Left lobe of liver (tissue), 2 donors: ENCODE measurements around the gene HSD17B14. TPM values are rescaled to one million over a fixed set of nuclear protein-coding genes. Genes with fewer than 3 reads are reported as not detected.
A peak's percentile ranks its signal among the peaks of the same experiment; 100 is the strongest.
"Not testable (repeated sequence)": the region's sequence is repeated elsewhere in the genome, so short reads cannot be mapped to it uniquely, and the experiment has no call there.

ENCODE experiments used
- ATAC-seq: fragments of 200-7000 bp; cut with Tn5 transposase; one replicate; pipeline ENCODE4 v1.9.1; 2020; ENCODE audit warnings: mild to moderate bottlenecking, moderate library complexity
- DNase-seq: peaks from one replicate; pipeline ENCODE4 v3.0.0-alpha.2; 2020; ENCODE audit warnings: low spot score
- total RNA-seq: library from RNA; stranded (reverse); gene quantifications from one replicate; pipeline ENCODE4 v1.2.1, GENCODE V29; 2021
- donor health status: DM: no; HTN: no; CAD: no; lungs with moderate emphysema.
- donor health status: DM: no; HTN: yes; CAD: no.

Gene HSD17B14
- total RNA-seq, 1 donor from 2014 or later, result 15.7 TPM

DNA sequence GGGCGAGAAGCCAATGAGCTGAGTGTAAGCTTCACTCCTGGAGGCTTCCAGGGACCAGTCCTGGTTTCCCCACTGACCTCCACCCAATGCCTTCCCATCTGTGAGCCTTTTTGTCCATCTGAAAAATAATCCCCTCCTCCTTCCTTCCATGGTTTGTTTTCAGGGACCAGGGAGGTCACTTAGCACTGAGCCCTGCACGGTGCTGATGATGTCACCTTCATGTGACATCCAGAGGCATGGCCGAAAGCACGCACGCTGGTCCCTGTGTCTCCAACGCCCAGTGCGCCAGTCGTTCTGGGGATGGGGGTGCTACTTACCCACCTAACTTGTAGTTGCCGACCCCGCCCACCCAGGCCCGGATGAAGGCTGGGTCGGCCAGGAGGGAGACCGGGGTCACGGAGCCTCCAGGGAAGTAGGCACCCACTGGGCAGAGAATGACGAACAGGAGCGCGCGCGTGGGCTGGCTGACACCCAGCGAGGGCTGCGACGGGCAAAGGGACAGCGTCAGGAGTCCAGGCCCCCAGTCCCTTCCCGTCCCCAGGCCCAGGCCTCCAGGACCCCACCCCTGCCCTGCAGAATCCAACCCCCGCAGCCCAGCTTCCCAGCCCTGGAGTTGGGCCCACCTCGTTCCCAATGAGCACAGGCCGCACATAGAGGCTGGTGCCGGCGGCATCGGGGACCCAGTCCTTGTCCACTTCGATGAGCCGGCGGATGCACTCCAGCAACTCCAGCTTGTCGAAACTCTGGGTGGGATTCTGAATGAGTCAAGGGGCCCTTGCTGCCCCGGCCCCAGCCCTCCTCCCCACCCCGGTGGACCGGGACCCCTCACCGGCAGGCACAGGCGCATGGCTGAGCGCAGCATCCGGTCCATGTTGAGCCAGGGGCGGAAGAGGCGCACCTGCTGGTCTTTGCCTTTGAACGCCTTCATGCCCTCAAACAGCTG lies 36.7 kb downstream of the HSD17B14 start:
- ATAC-seq (no peak), DNase-seq (no peak)

DNA sequence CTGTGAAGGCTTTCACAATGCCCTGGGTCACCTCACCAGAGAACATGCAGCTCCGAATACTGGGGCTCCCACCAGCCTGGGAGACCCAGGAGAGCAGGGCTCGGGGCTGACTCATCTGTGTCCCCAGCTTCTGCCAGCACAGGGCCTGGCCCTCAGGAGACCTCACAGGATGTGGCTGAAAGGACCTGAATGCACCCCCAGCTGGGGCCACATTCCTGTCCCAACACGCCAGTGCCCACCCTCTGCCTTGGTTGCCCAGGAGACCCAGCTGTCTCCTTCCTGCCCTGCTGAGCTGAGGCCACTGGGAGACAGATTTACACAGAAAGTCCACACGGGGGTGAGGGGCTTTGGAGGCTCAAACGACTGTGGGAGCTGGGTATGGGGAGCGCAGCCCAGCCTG lies 37.4 kb downstream of the HSD17B14 start:
- no peak for DNase-seq
- ATAC-seq, result no peak

DNA sequence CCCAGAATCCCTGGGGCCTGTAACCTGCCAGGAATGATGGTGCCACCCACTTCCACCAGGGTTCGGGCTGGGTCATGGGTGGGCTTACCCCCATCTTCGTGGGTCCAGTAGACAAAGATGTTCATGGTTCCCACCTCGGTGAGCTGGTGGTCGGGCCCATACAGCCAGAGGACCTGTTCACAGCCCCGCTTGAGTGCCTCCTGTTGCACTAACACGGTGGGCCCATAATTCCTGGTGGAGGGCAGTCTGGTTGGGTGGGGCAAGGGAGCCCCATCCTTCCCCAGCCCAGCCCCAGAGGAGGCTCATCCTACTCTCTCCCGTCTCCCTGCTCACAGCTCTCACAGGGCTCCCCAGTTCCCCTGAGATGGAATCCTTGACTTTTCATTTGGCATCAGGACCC lies 39.2 kb downstream of the HSD17B14 start:
- no peak for ATAC-seq

DNA sequence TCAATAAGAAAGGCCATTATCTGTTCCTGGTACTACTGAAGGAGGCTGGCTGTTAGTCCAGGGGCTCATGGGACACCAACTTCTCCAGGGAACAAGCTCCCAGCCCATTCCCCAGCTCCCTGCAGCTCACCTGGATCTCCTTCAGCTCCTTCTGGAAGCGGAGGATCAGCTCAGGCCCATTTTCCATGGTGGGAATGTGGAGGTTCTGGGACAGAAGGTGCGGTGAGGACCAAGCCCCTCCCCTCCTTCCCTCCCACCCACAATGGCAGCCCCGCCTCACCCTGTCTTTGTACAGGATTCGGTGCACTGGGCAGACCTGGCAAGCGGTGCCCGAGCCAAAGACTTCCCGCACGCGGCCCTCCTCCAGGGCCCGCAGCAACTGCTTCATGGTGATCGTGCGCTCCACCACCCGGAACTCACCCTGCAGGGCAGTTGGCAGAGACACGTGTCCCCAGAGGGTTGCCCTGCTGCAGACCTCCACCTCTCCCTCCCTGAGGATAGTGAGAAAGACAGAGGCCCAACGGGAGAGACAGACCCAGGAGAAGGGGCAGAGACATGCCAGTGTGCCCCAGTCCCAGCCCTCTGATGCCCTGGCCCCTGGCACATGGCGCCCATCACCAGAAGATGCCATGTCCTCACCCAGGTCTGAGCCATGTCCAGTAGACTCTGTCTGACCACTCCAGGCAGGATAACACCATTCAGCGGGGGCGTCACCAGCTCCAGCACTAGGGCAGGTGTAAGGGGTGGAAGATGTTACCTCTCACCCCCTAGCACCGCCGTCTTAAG lies 39.8 kb downstream of the HSD17B14 start:
- DNase-seq (no peak), ATAC-seq (no peak)

More for the DNA sequence above, 39.2 kb downstream of the HSD17B14 start:
- no peak for DNase-seq

DNA sequence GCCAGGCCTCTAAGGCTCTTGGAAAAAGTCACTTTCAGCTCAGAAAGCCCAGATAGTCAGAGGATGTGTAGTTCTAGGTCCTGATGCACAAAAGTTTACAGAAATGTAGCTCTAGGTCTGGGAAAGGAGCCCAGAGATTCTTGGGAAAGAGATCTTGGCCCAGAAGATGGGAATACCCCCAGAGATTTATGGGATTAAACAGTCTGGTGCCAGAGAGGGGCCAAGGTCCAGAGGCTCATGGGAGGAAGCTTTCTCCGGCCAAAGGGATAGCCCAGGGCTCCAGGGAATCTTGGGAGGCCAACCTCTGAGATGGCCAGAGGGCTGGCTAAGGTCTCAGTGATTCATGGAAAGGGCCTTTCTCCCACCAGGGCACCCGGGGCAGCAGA lies 40.6 kb downstream of the HSD17B14 start:
- DNase-seq (peak; percentile 76), ATAC-seq (peak; percentile 78)

DNA sequence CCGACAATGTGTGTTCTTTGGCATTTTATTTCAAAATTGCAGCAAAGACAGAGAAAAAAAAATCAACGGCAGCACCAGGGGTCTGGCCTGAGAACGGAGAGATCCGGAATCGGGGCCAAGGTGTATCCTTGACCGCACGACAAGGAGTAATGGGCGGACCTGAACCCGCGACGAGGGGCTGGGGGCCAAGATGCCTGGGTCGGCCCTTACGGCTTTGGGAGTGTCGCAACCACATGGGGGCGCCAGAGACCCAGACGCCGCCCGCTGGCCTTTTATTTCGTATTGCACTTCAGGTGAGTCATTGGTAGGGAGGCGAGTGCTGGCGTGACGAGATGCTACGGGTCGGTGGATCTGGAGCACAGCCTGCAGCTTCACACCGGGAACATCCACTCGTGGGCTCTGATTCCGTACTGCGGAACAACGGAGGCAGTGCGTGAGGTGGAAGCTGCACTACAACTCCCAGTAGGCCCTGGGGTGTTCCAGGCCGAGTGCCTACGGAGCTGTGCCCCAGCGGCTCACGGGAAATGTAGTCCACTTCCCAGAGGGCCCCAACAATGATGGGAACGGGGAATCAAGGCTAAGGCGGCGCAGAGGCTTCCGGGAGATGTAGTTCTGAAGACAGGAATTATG lies 41.1 kb downstream of the HSD17B14 start:
- DNase-seq (peak; percentile 93), ATAC-seq (peak; percentile 96)

DNA sequence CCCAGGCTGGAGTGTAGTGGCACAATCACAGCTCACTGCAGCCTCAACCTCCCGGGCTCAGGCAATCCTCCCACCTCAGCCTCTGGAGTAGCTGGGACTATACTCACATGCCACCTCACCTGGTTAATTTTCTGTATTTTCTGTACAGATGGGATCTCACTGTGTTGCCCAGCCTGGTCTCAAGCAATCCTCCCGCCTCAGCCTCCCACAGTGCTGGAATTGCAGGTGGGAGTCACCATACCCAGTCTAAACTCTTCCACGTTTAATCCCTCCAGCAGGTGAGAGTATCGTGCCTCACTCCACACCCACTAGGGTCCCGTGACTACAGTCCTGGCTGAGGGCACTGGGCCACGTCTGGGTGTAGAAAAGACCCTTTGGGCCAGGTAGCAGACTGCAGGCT lies 42.0 kb downstream of the HSD17B14 start:
- ATAC-seq (no peak), DNase-seq (no peak)

DNA sequence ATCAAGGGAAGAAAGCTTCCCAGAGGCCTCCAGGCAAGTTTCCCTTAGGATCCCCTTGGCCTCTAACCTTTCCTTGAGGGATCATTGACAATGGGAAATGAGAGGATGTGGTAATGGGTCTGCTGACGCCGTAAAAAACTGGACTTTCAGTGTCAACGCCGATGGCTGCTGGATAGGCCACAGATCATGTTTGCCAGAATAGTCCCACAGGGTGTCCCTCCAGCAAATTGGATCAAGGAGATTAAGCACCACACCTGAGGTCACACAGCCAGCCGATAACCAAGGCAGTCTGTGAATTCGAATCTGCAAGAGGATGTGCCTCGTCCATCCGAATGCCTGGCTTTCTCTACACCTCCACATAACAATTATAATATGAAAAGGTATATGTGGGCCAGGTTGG lies 43.0 kb downstream of the HSD17B14 start:
- no peak for ATAC-seq

DNA sequence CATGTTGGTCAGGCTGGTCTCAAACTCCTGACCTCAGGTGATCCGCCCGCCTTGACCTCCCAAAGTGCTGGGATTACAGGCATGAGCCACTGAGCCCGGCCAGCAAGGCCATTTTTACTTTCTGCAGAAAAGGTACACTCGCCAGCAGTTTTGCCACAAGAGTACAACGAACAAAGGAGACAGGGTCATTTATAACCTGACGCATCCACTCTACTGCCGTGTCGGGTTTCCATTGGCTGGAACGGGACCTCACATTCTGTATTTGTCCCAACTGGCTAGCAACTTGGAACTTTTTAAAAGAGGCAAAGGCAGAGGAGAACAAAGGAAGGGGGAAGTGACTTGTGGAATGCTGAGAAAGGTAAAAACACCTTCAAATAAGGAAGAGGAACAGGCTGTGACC lies 49.0 kb downstream of the HSD17B14 start:
- not testable (repeated sequence) for DNase-seq, ATAC-seq

More for the DNA sequence above, 43.0 kb downstream of the HSD17B14 start:
- no peak for DNase-seq

DNA sequence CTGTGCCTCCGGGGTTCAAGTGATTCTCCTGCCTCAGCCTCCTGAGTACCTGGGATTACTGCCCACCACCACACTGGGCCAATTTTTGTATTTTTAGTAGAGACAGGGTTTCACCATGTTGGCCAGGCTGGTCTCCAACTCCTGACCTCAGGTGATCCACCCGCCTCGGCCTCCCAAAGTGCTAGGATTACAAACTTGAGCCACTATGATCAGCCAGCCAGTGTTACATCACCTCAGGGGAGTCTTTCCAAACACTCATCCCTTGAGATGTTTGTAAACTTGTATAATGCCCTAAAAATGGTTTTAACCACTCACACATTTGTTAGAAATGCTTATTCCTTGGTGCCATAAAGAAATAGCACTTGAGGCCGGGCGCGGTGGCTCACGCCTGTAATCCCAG lies 49.9 kb downstream of the HSD17B14 start:
- not testable (repeated sequence) for ATAC-seq, DNase-seq

DNA sequence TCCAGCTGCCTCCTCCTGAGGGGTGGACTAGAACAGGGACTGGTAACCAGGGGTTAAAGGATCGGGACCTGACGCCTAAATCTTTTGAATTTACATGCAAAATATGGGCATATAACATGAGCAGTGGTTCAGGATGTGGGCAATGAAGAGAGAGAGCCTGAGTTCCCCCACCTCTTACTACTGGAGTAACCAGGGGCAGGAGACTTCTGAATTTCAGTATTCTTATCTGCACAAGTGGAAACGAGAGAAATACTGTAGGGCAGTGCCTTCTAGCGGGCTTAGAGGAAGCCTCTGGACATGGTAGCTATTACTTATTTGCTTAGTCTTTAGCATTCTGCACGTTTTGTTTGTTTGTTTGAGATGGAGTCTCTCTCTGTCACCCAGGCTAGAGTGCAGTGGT lies 51.8 kb downstream of the HSD17B14 start:
- no peak for DNase-seq
- ATAC-seq, result peak; percentile 71

DNA sequence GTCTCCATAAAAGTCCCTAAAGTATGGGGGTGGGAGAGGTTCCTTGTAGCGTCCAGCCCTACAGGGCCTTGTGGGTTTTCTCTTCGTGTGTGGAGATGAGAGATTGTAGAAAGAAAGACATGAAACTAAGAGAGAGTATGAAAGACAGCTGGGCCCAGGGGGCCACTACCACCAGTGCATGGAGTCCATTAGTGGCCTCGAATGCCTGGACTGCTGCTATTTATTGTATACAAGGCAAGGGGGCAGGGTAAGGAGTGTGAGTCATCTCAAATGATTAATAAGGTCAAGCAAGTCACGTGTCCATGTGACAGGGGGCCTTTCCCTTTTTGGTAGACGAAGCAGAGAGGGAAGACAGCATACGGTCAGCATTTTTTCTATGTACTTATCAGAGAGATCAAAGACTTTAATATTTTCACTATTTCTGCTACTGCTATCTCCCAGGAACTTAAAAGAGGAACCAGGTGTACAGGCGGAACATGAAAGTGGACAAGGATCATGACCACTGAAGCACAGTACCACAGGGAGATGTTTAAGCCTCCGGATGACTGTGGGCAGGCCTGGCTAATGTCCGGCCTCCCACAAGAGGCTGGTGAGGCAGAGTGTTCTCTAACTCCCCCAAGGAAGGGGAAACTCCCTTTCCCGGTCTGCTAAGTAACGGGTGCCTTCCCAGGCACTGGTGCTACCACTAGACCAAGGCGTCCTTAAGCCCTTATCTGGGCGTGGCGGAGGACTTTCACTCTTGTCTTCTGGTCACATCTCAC lies 55.5 kb downstream of the HSD17B14 start:
- no peak for DNase-seq
- ATAC-seq, result no peak

DNA sequence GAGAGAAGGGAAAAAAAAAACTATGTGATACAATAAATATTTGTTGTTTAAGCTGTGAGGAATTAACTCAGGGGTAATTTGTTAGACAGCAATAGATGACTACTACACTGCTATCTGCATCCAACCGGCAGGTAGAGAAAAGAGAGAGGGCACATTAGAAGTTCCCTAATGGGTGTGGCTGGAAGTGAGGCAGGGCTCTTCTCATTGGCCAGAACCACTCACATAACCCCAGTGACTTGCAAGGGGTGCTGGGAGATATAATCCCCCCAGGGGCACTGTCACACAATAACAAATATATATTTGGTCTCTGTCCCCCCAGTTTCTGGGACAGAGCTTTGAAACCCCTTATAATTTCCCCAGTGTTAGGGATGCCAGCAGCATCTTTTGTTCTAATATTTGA lies 56.7 kb downstream of the HSD17B14 start:
- ATAC-seq (no peak), DNase-seq (no peak)

DNA sequence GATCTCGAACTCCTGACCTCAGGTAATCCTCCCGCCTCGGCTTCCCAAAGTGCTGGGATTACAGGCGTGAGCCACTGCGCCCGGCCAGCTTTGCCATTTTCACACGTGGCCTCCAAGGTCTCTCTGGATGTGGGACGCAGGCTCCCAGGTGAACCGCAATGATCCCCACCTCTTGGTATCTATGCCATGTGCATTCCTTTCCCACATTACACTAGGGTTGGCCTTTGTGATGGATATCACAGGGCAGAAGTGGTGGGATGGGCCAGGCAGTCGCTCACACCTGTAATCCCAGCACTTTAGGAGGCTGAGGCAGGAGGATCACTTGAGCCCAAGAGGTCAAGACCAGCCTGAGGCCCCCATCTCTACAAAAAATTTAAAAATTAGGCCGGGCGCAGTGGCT lies 58.6 kb downstream of the HSD17B14 start:
- ATAC-seq (no peak), DNase-seq (no peak)

DNA sequence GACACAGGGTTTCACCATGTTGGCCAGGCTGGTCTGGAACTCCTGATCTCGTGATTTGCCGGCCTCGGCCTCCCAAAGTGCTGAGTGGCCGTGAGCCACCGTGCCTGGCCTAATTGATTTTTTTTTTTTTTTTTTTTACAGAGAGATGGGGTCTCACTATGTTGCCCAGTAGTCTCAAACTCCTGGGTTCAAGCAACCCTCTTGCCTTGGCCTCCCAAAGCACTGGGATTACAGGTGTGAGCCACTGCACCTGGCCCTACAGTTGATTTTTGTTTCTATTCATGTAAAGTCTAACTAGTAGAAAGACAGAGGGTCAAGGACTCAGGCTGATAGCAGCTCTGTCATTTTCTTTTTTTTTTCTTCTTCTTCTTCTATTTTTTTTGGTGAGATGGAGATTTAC lies 59.2 kb downstream of the HSD17B14 start:
- no peak for ATAC-seq
- no peak for DNase-seq

DNA sequence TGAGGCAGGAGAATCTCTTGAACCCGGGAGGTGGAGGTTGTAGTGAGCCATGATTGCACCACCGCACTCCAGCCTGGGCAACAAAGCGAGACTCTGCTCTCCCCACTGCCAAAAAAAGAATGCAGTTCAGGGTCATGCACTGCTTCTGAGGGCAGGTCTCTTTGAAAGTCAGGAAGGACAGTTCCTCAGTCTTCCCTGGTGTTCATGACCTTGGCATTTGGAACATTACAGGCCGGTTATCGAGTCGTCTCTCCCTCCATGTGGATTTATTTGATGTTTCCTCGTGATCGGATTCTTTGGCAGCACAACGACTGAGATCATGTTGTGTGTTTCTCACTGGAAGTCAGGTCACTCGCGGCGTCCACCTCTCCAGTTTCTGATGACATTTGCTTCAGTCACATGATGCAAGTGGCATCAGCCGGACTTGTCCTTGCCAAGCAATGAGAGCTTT lies 63.8 kb downstream of the HSD17B14 start:
- ATAC-seq, result peak; percentile 74
- peak; percentile 94 for DNase-seq

DNA sequence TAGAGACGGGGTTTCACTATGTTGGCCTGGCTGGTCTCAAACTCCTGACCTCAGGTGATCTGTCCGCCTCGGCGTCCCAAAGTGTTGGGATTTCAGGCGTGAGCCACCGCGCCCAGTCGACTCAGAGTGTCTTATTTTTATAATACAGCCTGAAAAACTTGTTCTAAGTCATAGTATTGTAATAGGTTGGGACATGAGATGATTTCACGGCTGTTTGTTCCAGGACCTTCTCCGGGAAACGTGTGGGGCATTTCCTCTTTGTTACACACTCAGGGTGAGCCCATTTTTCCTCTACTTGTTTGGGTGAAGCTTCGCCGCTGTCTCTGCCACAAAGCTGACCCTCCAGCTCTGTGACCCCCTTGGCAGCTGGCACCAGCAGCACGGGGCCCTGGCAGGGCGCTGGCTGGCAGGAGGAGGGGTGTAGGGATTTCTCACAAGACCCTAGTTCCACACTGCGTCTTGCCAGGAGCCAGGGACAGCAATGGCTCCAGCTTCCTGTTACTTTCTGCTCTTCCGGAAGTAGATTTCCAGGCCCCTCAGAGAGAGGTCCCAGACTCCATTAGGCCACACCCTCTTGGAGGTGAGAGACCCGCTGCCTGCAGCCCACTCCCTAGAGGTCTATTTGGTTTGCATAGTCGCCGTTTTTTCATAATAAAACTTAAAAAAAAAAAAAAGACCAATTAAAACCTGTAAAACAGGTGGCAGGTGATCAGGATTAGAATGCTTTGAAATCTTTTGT lies 65.4 kb downstream of the HSD17B14 start:
- ATAC-seq, result no peak
- no peak for DNase-seq

DNA sequence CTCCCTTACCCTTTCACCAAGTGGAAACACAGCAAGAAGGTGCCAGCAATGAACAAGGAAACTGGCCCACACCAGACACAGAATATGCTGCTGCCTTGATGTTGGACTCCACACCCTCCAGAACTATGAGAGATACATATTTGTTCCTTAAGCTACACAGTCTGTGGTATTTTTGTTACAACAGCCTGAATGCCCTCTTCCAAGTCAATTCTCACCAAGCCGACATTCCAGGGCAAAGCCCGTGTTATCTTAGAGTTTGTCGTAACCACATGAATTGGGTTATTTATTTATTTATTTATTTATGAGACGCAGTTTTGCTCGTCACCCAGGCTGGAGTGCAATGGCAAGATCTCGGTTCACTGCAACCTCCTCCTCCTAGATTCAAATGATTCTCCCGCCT lies 66.0 kb downstream of the HSD17B14 start:
- DNase-seq, result no peak
- ATAC-seq, result no peak

DNA sequence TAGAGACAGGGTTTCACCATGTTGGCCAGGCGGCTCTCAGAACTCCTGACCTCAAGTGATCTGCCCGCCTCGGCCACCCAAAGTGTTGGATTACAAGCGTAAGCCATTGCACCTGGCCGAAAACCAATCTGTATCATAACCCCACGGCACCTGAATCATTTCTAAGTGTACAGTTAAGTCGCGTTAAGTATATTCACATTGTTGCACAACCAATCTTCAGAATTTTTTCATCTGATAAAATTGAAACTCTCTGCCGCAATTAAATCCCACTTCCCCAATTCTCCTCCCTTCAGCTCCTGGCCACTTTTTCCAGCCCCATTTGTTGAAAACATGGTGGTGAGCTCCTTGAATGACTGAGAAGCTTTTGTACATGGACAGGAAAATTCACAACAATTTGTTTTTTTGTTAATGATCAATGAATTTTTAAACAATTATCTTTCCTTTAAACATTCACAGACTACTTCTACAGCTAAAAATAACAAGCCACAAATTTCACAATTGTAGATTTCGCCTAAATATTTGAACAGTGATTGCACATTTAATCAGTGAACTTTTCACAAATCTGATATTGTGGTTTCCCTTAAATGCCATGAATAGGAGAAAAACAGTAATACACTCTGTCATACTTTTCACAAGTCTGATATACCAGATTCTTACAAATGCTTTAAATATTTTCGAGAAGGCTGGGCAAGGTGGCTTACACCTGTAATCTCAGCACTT lies 67.1 kb downstream of the HSD17B14 start:
- ATAC-seq, result peak; percentile 28
- no peak for DNase-seq
